Ovary (tissue), 9 donors: ENCODE measurements around the gene IFNA8. TPM values are rescaled to one million over a fixed set of nuclear protein-coding genes. Genes with fewer than 3 reads are reported as not detected.

ENCODE experiments used
- DNase-seq, 5 donors: peaks; one replicate each; pipeline ENCODE4 v3.0.0-alpha.2; 2019 to 2020
- H3K27ac ChIP-seq, 2 donors: fragments of 200-600 bp; one replicate each; pipeline versions ENCODE4 v1.5.1 to v1.8.0; 2019 to 2022
- H3K27me3 ChIP-seq: fragments of 200-600 bp; one replicate; pipeline ENCODE4 v1.8.0; 2022
- H3K36me3 ChIP-seq: fragments of 200-600 bp; sonication (generic); one replicate; pipeline ENCODE4 v1.5.1; 2019
- H3K4me1 ChIP-seq: one replicate; pipeline ENCODE4 v1.8.1; 2013; ENCODE audit warnings: mild to moderate bottlenecking, moderate library complexity; ENCODE audit not compliant: insufficient read depth
- H3K4me3 ChIP-seq: fragments of 200-600 bp; sonication (generic); one replicate; pipeline ENCODE4 v1.5.1; 2017
- H3K9me3 ChIP-seq, 2 donors: fragments of 200-600 bp in 1 of 2; sonication (generic) in 1 of 2; one replicate each; pipeline versions ENCODE4 v1.5.1 to v1.8.1; 2013 to 2019; ENCODE audit warnings: mild to moderate bottlenecking in 1 of 2, moderate library complexity in 1 of 2
- CTCF ChIP-seq, 3 donors: fragments of 450-650 bp in 2 of 3; fragments of 200-600 bp in 1 of 3; IDR thresholded peaks; one replicate each; pipeline versions ENCODE4 v1.5.1 to v1.8.0; 2016 to 2022; ENCODE audit warnings: antibody characterized with exemption in 3 of 3, mild to moderate bottlenecking in 1 of 3
- EP300 ChIP-seq: sonication (generic); formaldehyde crosslinking; IDR thresholded peaks from one replicate; pipeline ENCODE4 v1.6.1; 2017; ENCODE audit warnings: antibody characterized with exemption
- POLR2A ChIP-seq: fragments of 450-650 bp; IDR thresholded peaks from one replicate; pipeline ENCODE4 v1.6.1; 2017; ENCODE audit warnings: antibody characterized with exemption, mild to moderate bottlenecking, moderate library complexity
- WGBS, 3 donors: extraction: QIAGEN DNeasy Blood & Tissue Kit in 1 of 3; methylation state at CpG; one replicate each; pipeline versions ENCODE4 v1.1.5 to v1.1.7; 2013 to 2017; 5-methylcytosine and 5-hydroxymethylcytosine counted together
- intact Hi-C, 4 donors: fragments of 100-400 bp; cut with DNase I; formaldehyde crosslinking; loops; one replicate each; pipeline versions ENCODE4 v1.11.0 to v1.15.1; 2022 to 2023
- polyA plus RNA-seq, 2 donors: library from polyadenylated mRNA; stranded (reverse); fragments of 200-250 nt in 1 of 2; fragments of 350-450 nt in 1 of 2; fragmentation: Illumina TruSeq in 1 of 2; extraction: RNeasy Lipid Tissue Mini Kit (QIAGEN cat#74804) in 1 of 2; gene quantifications; one replicate each; pipeline ENCODE4 v1.2.3, GENCODE V29; 2013 to 2014
- total RNA-seq, 7 donors: library from RNA; depleted of rRNA in 2 of 7; stranded (reverse); fragments of >200 nt in 2 of 7; fragmentation: NEBNext Ultra II Directional in 3 of 7; extraction: Animal tissue kit (Norgen Biotek cat#: 25700) in 3 of 7; gene quantifications; one replicate each; pipeline versions ENCODE4 v1.1.0 to v1.2.4, GENCODE V29; 2016 to 2023
- donor health status: DM: no; HTN: no; CAD: no; lungs with moderate emphysema.
- donor health status: DM: no; HTN: no; CAD: no.
- donor health status: Bipolar disorder and iron deficiency.
- donor health status: DM: yes; HTN: yes; CAD: no.
- donor health status: DM: no; HTN: no; CAD: no.
- donor health status: DM: yes; HTN: yes; CAD: no.

The IFNA8 gene
- total and polyA plus RNA-seq, 9 donors: not detected

DNA sequence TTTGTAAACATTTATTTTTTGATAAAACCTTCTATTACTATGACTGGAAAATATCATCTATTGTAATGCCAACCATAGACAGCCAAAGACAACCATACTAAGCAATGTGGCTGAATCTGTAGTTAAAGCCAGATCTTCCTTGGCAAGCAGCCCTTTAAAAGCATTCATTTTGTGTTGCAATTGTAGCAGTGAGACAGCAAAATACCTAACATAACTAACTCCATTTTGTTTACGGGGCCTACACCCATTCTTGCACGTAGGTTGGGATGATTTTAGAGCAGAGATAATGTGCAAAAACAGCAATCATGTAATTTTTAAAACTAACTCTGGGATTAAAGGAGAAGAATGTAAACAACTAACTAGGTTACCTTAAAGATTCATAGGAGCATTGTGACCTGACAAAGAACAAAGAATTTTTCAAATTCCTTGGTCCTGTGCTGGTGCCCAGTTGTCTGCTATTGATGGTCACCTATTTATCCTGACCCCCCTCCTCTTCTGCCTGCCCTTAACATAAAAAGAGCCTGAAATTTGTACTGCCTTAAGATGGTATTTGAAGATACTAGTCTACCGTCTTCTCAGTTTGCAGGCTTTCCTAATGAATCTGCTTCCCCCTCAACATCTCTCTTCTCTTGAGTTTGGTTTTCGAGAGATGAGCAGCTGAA, 41.9 kb downstream of the IFNA8 start:
- no peaks in the 10 kb centered on the region for H3K4me1 ChIP-seq
- DNase-seq: no peak
- no peak overlapping the region for H3K27ac ChIP-seq
- TF ChIP-seq CTCF (IDR thresholded peaks at IDR 0.05): no peak
- no peak for TF ChIP-seq EP300
- no peak for TF ChIP-seq POLR2A
- H3K4me3 ChIP-seq: no peak overlapping the region
- 32 to 44% (median 41%) methylated on average over 4 of the region's 4 CpGs for WGBS, 3 donors
- intact Hi-C loops: no loop called here
- no peaks in the 10 kb centered on the region for H3K9me3 ChIP-seq
- H3K36me3 ChIP-seq: no peaks in the 10 kb centered on the region
- no peaks in the 10 kb centered on the region for H3K27me3 ChIP-seq

- no peak overlapping the region for H3K27ac ChIP-seq
- H3K9me3 ChIP-seq: no peaks in the 10 kb centered on the region
- H3K27me3 ChIP-seq: no peaks in the 10 kb centered on the region
- TF ChIP-seq POLR2A (no peak), EP300 (no peak), CTCF (IDR thresholded peaks at IDR 0.05) (no peak)
- no peaks in the 10 kb centered on the region for H3K36me3 ChIP-seq
- WGBS, 3 donors: 88 to 92% (median 89%) methylated on average over 4 of the region's 4 CpGs
- DNase-seq: no peak
- no peak overlapping the region for H3K4me3 ChIP-seq
- intact Hi-C loops: no loop called here
- no peaks in the 10 kb centered on the region for H3K4me1 ChIP-seq
Measured at GRCh38 chr9:21452681-21453080, 43.8 kb downstream of the IFNA8 start.

DNA sequence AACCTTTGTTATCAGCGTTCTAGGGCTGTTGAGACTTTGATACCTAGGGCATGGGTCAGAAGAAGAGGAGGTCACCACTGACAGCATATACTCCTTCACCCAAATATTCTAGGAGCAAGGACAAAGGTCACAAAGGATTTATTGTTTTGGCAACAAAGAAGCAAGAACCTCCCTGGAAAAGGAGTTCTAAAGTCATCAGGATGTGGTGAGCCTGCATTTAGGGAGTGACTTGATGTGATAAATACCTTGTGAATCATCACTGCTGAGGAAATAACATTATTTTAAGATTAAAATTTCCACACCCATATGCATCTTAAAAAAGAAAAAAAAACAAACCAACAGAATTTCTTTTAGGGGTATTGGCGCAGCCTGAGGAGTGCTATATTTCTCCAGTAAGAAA, 45.2 kb downstream of the IFNA8 start:
- no peak for TF ChIP-seq POLR2A
- no peak for TF ChIP-seq EP300
- TF ChIP-seq CTCF (IDR thresholded peaks at IDR 0.05): no peak
- Histone ChIP-seq H3K36me3 (no peaks in the 10 kb centered on the region), H3K9me3 (no peaks in the 10 kb centered on the region), H3K4me1 (no peaks in the 10 kb centered on the region), H3K27me3 (no peaks in the 10 kb centered on the region), H3K4me3 (no peak overlapping the region), H3K27ac (no peak overlapping the region)
- intact Hi-C loops: no loop called here
- 23 to 34% (median 24%) methylated on average over 2 of the region's 2 CpGs for WGBS, 3 donors
- DNase-seq: no peak

DNA sequence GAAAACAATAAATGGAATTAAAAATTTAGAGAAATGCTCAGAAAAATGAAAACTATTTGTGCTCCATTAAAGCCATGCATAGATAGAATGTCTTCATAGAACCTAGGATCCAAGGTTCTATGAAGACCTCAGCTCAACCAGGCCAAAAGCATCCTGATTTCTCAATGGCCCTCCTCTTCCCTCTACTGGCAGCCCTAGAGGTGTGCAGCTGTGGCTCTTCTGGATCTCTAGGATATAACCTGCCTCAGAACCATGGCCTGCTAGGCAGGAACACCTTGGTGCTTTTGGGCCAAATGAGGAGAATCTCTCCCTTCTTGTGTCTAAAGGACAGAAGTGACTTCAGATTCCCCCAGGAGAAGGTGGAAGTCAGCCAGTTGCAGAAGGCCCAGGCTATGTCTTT, 46.4 kb downstream of the IFNA8 start:
- no peaks in the 10 kb centered on the region for H3K4me1 ChIP-seq
- no peak for TF ChIP-seq POLR2A
- TF ChIP-seq EP300: no peak
- no peak for TF ChIP-seq CTCF (IDR thresholded peaks at IDR 0.05)
- intact Hi-C loops: no loop called here
- H3K27me3 ChIP-seq: no peaks in the 10 kb centered on the region
- no peak overlapping the region for H3K27ac ChIP-seq
- no peaks in the 10 kb centered on the region for H3K36me3 ChIP-seq
- DNase-seq: no peak
- H3K4me3 ChIP-seq: no peak overlapping the region
- H3K9me3 ChIP-seq: no peaks in the 10 kb centered on the region

Other genes with a start within 250 kb of the IFNA8 start
- gene IFNA21, start 242.5 kb upstream of the IFNA8 start, total RNA-seq: not detected
- gene IFNA21, start 242.5 kb upstream of the IFNA8 start, polyA plus RNA-seq: not detected
- gene IFNA4, start 221.5 kb upstream of the IFNA8 start, total RNA-seq: not detected
- gene IFNA4, start 221.5 kb upstream of the IFNA8 start, polyA plus RNA-seq: not detected
- gene IFNA7, start 206.9 kb upstream of the IFNA8 start, total RNA-seq: not detected
- not detected for gene IFNA7, start 206.9 kb upstream of the IFNA8 start, polyA plus RNA-seq
- not detected for gene IFNA10, start 202.0 kb upstream of the IFNA8 start, total RNA-seq
- not detected for gene IFNA10, start 202.0 kb upstream of the IFNA8 start, polyA plus RNA-seq
- gene IFNA16, start 191.8 kb upstream of the IFNA8 start, total RNA-seq: not detected
- not detected for gene IFNA16, start 191.8 kb upstream of the IFNA8 start, polyA plus RNA-seq
- gene IFNA17, start 180.9 kb upstream of the IFNA8 start, total RNA-seq: not detected
- gene IFNA17, start 180.9 kb upstream of the IFNA8 start, polyA plus RNA-seq: not detected
- gene IFNA14, start 169.1 kb upstream of the IFNA8 start, total RNA-seq: not detected
- not detected for gene IFNA14, start 169.1 kb upstream of the IFNA8 start, polyA plus RNA-seq
- under 1 TPM in 1 of 7 donors, not detected in 6; 0.42 TPM for gene IFNA5, start 103.8 kb upstream of the IFNA8 start, total RNA-seq
- not detected for gene IFNA5, start 103.8 kb upstream of the IFNA8 start, polyA plus RNA-seq
- 10 to 100 TPM; 22.3 to 35.9 (median 29.6) TPM for gene KLHL9, start 73.7 kb upstream of the IFNA8 start, total RNA-seq
- 10 to 100 TPM; 14.3 to 22.6 TPM for gene KLHL9, start 73.7 kb upstream of the IFNA8 start, polyA plus RNA-seq
- not detected for gene IFNA6, start 58.2 kb upstream of the IFNA8 start, total RNA-seq
- under 1 TPM in 1 of 2 donors, not detected in 1; 0.12 TPM for gene IFNA6, start 58.2 kb upstream of the IFNA8 start, polyA plus RNA-seq
- not detected for gene IFNA13, start 41.1 kb upstream of the IFNA8 start, total RNA-seq
- under 1 TPM in 1 of 2 donors, not detected in 1; 0.12 TPM for gene IFNA13, start 41.1 kb upstream of the IFNA8 start, polyA plus RNA-seq
- gene IFNA2, start 23.7 kb upstream of the IFNA8 start, total RNA-seq: not detected
- not detected for gene IFNA2, start 23.7 kb upstream of the IFNA8 start, polyA plus RNA-seq
- not detected for gene IFNA1, start 31.3 kb downstream of the IFNA8 start, total RNA-seq
- gene IFNA1, start 31.3 kb downstream of the IFNA8 start, polyA plus RNA-seq: not detected
- gene IFNE, start 73.2 kb downstream of the IFNA8 start, total RNA-seq: under 1 TPM in 1 of 7 donors, not detected in 6; 0.34 TPM
- gene IFNE, start 73.2 kb downstream of the IFNA8 start, polyA plus RNA-seq: not detected